ENCODE results near the gene ARMS2. TPM values are rescaled to one million over a fixed set of nuclear protein-coding genes. Genes with fewer than 3 reads are reported as not detected.

The ARMS2 gene
- total RNA-seq, 1 donor from 2014 or later, result not detected

DNA sequence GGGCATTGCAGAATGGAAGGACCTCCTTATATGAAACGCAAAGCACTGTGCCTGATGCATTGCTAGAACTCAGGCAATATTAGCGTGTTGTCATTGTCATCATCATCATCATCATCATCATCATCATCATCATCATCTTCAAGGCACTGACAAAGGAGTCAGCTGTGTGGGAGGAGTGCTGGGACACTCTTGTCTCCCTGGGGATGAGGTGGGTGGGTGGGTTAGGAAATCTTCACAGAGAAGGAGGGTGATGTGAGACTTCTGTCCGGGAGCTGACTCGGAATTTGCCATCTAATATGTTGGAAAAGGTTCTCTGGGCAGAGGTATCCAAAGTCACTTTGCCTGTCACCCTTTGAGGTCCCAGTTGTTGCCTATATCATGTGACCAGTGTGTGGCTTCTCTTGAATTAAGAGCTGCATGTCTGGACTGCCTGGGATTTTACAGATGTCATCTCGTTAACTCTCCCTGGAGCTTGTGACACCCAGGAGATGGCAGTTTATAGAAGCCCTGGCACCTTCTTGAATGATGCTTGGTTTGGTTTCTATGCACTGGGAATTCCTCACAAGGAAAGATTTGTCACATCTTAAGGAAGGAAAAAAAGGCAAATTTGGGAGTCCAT, 14.0 kb downstream of the ARMS2 start:
- DNase-seq (ENCODE audit: low spot score) (no peak), ATAC-seq (peak; percentile 4)
- intact Hi-C loops (cut with DNase I), result no loop called here

DNA sequence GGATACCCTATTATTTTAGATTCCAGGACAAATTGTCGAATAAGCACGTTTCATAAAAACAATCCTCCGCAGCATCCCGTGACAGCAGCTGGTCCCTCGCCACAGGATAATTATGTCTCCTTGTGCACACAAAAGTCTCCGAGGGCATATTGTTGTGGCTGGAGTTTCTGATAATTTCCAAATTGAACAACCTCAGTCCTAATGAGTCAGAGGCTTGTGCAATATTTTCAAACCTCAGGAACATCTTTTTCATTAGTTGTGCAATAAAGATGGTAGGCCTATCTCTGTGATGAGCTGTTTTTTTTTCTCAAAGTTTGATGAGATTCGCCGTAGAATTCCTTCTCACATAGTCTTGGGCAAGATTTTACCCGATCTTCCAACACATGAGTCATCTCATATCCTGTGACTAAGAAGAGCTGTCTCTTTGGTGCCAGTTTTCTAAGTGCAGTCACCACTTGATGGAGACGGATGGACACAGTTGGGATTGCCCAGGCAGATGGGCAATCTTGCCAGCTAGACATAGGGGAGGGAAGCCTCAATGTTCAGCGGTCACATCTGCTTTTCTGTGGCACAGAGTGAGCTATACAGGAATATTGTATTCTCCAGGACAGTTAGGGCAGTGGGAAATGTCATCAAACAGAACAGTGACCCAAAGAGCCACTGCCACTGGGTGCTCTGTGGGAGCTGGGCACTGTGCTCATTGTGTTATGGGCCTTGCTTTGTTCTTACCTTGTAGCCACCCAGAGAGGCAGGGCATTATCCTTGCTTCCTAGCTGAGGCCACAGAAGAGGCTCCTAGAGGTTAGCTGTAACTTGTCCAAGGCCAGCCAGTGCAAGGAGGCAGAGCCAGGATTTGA, 14.7 kb downstream of the ARMS2 start:
- no peak for DNase-seq (ENCODE audit: low spot score)
- ATAC-seq, result peak; percentile 91
- intact Hi-C loops (cut with DNase I), result no loop called here

DNA sequence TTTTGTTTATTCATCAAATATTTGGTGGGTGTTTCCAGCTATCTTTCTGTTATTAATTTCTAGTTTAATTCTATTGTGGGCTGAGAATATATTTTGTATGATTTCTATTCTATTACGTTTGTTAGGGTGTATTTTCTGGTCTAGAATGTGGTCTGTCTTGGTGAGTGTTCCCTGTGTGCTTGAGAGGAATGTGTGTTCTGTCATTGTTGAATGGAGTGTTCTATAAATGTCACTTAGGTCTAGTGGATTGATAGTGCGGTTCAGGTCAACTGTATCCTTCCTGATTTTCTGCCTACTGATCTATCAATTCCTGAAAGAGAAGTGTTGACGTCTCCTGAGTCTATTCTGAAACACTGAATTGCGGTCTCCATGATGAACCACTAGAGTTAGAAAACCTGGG, 15.4 kb downstream of the ARMS2 start:
- intact Hi-C loops (cut with DNase I), result no loop called here
- no peak for DNase-seq (ENCODE audit: low spot score)
- no peak for ATAC-seq

- intact Hi-C loops (cut with DNase I), result no loop called here
- ATAC-seq (no peak), DNase-seq (ENCODE audit: low spot score) (no peak)
These were observed 17.2 kb downstream of the ARMS2 start for GRCh38 chr10:122471531-122472177.

GRCh38 chr10:122473116-122473515, 18.7 kb downstream of the ARMS2 start:
- ATAC-seq, result no peak
- intact Hi-C loops (cut with DNase I), result no loop called here

DNA sequence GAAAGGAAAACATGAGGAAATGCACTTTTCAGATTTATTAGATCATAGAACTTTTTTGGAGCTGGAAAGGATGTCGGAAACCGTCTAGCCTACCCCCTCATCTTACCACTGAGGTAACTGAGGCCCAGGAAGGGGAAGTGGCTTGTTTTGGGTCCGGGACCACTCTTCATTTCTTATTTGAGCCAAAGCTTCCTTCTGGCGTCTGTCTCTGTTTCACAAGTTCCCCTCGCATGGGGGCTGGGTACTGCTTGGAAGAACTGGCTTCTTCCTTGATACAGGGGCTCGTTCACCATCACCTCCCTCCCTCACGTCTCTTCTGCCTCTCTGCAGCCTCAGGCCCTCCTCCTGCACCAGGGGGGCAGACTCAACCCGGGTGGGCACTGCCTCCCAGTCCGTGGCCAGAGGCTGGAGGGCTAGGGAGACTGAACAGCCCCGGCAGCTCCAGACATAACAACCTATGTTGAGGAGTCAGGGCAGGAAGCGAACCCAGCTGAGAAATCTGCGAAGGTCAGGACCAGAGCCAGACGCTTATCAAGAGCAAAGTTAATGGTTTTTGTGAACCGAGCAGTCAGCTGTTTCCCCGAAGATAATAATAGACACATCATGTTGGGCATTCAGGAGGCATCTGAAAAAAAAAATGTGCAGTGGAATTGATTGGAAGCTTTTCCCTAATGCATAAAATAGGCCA, 19.8 kb downstream of the ARMS2 start:
- ATAC-seq, result no peak
- intact Hi-C loops (cut with DNase I), result no loop called here

More at GRCh38 chr10:122473116-122473515, 18.7 kb downstream of the ARMS2 start:
- no peak for DNase-seq (ENCODE audit: low spot score)

GRCh38 chr10:122475100-122475499, 20.6 kb downstream of the ARMS2 start:
- DNase-seq (ENCODE audit: low spot score), result no peak

More for the DNA sequence above, 19.8 kb downstream of the ARMS2 start:
- no peak for DNase-seq (ENCODE audit: low spot score)

GRCh38 chr10:122475591-122476332, 21.3 kb downstream of the ARMS2 start:
- intact Hi-C loops (cut with DNase I), result no loop called here
- no peak for DNase-seq (ENCODE audit: low spot score)

More at GRCh38 chr10:122475100-122475499, 20.6 kb downstream of the ARMS2 start:
- peak; percentile 82 for ATAC-seq
- intact Hi-C loops (cut with DNase I), result no loop called here

DNA sequence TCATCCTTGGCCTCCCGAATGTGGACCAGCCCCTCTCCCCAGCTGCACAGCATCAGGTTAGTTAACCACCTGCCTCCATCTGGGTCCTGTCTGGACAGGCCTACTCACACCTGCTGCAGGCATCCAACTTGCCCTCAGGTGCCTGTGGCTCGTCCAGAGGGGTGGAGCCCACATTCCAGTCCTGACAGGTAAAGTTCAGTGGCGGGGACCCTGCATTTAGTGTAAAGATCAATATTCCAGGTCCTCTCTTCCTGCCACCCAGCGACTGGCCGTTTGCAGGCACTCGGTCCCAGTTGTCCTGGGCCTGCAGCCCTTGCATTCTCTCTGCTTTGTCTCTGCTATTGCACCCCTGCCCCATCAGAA, 21.9 kb downstream of the ARMS2 start:
- DNase-seq (ENCODE audit: low spot score), result no peak
- intact Hi-C loops (cut with DNase I), result no loop called here
- ATAC-seq, result no peak

More at GRCh38 chr10:122475591-122476332, 21.3 kb downstream of the ARMS2 start:
- ATAC-seq, result peak; percentile 47

GRCh38 chr10:122477436-122477835, 23.0 kb downstream of the ARMS2 start:
- ATAC-seq, result no peak
- no peak for DNase-seq (ENCODE audit: low spot score)
- intact Hi-C loops (cut with DNase I), result no loop called here

DNA sequence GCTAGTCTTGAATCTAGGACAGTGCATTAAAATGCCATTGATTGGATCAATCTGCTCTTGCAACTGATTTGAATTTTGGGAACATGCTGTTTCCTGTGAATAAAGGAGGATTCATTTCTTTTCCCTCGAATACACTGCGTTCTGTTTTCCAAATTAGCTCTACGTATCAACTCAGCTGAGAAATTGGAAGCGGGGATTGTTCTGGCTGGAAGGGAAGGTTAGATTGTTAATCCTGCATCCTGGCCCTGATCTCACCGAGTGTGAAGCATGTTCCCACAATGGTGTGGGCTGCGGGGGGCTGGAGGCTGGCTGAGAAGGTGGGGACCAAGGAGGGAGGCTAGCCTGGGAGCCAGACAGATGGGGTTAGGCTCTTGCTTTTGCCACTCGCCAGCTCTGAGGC, 24.5 kb downstream of the ARMS2 start:
- no peak for ATAC-seq
- no peak for DNase-seq (ENCODE audit: low spot score)
- intact Hi-C loops (cut with DNase I), result no loop called here

GRCh38 chr10:122480146-122480833, 25.8 kb downstream of the ARMS2 start:
- no peak for ATAC-seq
- DNase-seq (ENCODE audit: low spot score), result no peak
- intact Hi-C loops (cut with DNase I), result no loop called here

DNA sequence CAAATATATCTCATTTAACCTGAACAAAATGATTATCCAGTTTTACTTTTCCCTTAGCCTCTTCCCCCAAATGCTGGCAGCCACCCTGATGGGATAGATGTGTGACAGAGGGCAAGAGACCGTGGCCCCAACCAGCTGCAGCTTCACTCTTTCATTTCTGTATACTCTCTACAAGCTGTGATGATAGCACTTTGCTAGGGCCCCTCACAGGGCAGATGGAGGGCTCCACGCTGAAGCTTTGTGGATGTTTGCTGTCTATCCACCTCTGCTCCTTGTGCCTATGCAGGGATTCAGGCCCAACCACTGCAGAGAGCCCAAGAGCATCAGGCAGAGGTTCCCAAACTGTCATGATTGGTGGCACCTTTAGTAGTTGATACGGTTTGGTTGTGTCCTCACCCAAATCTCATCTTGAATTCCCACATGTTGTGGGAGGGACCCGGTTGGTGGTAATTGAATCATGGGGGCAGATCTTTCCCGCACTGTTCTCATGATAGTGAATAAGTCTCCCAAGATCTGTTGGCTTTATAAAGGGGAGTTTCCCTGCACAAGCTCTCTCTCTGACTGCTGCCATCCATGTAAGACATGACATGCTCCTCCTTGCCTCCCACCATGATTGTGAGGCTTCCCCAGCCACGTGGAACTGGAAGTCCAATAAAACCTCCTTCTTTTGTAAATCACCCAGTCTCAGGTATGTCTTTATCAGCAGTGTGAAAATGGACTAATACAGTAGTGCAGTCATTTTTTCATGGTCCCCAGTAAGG, 27.0 kb downstream of the ARMS2 start:
- DNase-seq (ENCODE audit: low spot score) (no peak), ATAC-seq (no peak)
- intact Hi-C loops (cut with DNase I), result no loop called here

GRCh38 chr10:122484276-122485060, 30.0 kb downstream of the ARMS2 start:
- DNase-seq (ENCODE audit: low spot score), result no peak
- ATAC-seq, result no peak
- intact Hi-C loops (cut with DNase I), result no loop called here

DNA sequence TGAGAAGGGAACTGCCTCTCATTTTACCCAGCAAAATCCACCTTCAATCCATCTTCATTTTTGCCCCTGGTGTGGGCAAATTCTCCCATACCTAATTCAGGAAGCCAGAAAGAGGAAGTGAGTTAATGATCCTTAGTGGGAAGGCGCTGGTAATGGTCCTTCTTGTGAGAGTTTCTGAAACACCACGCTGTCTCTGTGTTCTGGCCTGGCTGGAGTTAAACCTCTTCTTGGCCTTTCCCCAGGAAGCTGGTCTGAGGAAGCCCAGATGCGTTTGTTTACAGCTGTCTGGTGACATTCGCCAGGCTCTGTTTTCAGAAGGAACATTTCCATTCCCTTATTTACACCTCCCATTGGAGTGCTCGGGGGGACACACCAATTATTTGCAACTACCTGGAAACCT, 31.2 kb downstream of the ARMS2 start:
- ATAC-seq (peak; percentile 39), DNase-seq (ENCODE audit: low spot score) (no peak)
- intact Hi-C loops (cut with DNase I), result no loop called here

GRCh38 chr10:122486406-122487080, 32.1 kb downstream of the ARMS2 start:
- ATAC-seq, result no peak
- intact Hi-C loops (cut with DNase I), result no loop called here
- no peak for DNase-seq (ENCODE audit: low spot score)
